Measurements from ENCODE around the gene AMN. TPM values are rescaled to one million over a fixed set of nuclear protein-coding genes. Genes with fewer than 3 reads are reported as not detected.
A peak's percentile ranks its signal among the peaks of the same experiment; 100 is the strongest.

AMN gene
- total RNA-seq, 1 experiment from 2014 or later = 5.6 TPM

- ChIA-PET POLR2A (ENCODE audit: low non-redundant PET) (no interaction called here), CTCF (no interaction called here)
- intact Hi-C loops (cut with micrococcal nuclease; ENCODE audit: unreplicated experiment) = no loop called here
- Histone ChIP-seq H3K4me1 (ENCODE audit: insufficient read depth, low read length, poor library complexity, severe bottlenecking) (peaks cover 8% of the 10 kb centered on the region), H3K9me3 (ENCODE audit: low read depth, low read length, poor library complexity, severe bottlenecking) (no peaks in the 10 kb centered on the region), H3K36me3 (ENCODE audit: insufficient read depth, low read length, poor library complexity, severe bottlenecking) (peaks cover 59% of the 10 kb centered on the region), H3K4me3 (ENCODE audit: low read depth, low read length, poor library complexity, severe bottlenecking) (no peak overlapping the region), H3K27me3 (replicated peaks; ENCODE audit: insufficient read depth, low read depth, low read length, poor library complexity) (no peaks in the 10 kb centered on the region), H3K27ac (ENCODE audit: low read depth, low read length, poor library complexity, severe bottlenecking) (no peak overlapping the region)
- TF ChIP-seq CTCF (conservative IDR thresholded peaks at IDR 0.05; ENCODE audit: low read depth, low read length) = no peak
- BruUV-seq (replicated peaks) = TSS peak; percentile 35
- DNase-seq (ENCODE audit: low spot score) = no peak
Observed at GRCh38 chr14:102943979-102944378, 21.5 kb downstream of the AMN start.

GRCh38 chr14:102944448-102945330 lies 22.2 kb downstream of the AMN start:
- CTCF ChIA-PET = no interaction called here
- H3K27ac ChIP-seq (ENCODE audit: low read depth, low read length, poor library complexity, severe bottlenecking) = no peak overlapping the region

GRCh38 chr14:102945346-102946130 lies 23.1 kb downstream of the AMN start:
- CTCF ChIA-PET = no interaction called here
- BruUV-seq (replicated peaks) = no TSS peak
- H3K27me3 ChIP-seq (replicated peaks; ENCODE audit: insufficient read depth, low read depth, low read length, poor library complexity) = no peaks in the 10 kb centered on the region
- H3K36me3 ChIP-seq (ENCODE audit: insufficient read depth, low read length, poor library complexity, severe bottlenecking) = peaks cover 62% of the 10 kb centered on the region
- H3K27ac ChIP-seq (ENCODE audit: low read depth, low read length, poor library complexity, severe bottlenecking) = no peak overlapping the region
- H3K4me3 ChIP-seq (ENCODE audit: low read depth, low read length, poor library complexity, severe bottlenecking) = no peak overlapping the region
- intact Hi-C loops (cut with micrococcal nuclease; ENCODE audit: unreplicated experiment) = no loop called here
- DNase-seq (ENCODE audit: low spot score) = no peak
- no peaks in the 10 kb centered on the region for H3K9me3 ChIP-seq (ENCODE audit: low read depth, low read length, poor library complexity, severe bottlenecking)
- TF ChIP-seq EZH2 (IDR thresholded peaks at IDR 0.05; ENCODE audit: borderline replicate concordance, low read depth, low read length, poor library complexity, severe bottlenecking) (no peak), CTCF (conservative IDR thresholded peaks at IDR 0.05; ENCODE audit: low read depth, low read length) (no peak)
- POLR2A ChIA-PET (ENCODE audit: low non-redundant PET) = no interaction called here
- H3K4me1 ChIP-seq (ENCODE audit: insufficient read depth, low read length, poor library complexity, severe bottlenecking) = peaks cover 8% of the 10 kb centered on the region

More at GRCh38 chr14:102944448-102945330, 22.2 kb downstream of the AMN start:
- POLR2A ChIA-PET (ENCODE audit: low non-redundant PET) = no interaction called here
- Histone ChIP-seq H3K27me3 (replicated peaks; ENCODE audit: insufficient read depth, low read depth, low read length, poor library complexity) (no peaks in the 10 kb centered on the region), H3K4me1 (ENCODE audit: insufficient read depth, low read length, poor library complexity, severe bottlenecking) (peaks cover 8% of the 10 kb centered on the region), H3K4me3 (ENCODE audit: low read depth, low read length, poor library complexity, severe bottlenecking) (no peak overlapping the region), H3K36me3 (ENCODE audit: insufficient read depth, low read length, poor library complexity, severe bottlenecking) (peaks cover 59% of the 10 kb centered on the region), H3K9me3 (ENCODE audit: low read depth, low read length, poor library complexity, severe bottlenecking) (no peaks in the 10 kb centered on the region)
- BruUV-seq (replicated peaks) = no TSS peak
- intact Hi-C loops (cut with micrococcal nuclease; ENCODE audit: unreplicated experiment) = no loop called here
- no peak for DNase-seq (ENCODE audit: low spot score)
- TF ChIP-seq EZH2 (IDR thresholded peaks at IDR 0.05; ENCODE audit: borderline replicate concordance, low read depth, low read length, poor library complexity, severe bottlenecking) (no peak), CTCF (conservative IDR thresholded peaks at IDR 0.05; ENCODE audit: low read depth, low read length) (no peak)

Data from A673 (cell line).